ENCODE measurements around the gene NAALADL1.

Gene NAALADL1

DNA sequence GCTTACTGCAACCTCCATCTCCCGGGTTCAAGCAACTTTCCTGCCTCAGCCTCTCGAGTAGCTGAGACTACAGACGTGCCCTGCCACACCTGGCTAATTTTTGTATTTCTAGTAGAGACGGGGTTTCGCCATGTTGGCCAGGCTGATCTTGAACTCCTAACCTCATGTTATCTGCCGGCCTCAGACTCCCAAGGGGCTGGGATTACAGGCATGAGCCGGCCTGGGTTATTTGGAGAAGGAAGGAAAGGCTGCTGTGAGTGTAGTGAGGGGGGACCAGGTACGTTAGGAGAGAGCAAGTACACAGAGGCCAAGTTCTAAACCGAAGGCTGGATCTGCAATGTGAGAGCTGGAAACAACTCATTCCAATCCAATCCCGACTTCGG lies 62.0 kb downstream of the NAALADL1 start:
- TF ChIP-seq, protein P1, sequence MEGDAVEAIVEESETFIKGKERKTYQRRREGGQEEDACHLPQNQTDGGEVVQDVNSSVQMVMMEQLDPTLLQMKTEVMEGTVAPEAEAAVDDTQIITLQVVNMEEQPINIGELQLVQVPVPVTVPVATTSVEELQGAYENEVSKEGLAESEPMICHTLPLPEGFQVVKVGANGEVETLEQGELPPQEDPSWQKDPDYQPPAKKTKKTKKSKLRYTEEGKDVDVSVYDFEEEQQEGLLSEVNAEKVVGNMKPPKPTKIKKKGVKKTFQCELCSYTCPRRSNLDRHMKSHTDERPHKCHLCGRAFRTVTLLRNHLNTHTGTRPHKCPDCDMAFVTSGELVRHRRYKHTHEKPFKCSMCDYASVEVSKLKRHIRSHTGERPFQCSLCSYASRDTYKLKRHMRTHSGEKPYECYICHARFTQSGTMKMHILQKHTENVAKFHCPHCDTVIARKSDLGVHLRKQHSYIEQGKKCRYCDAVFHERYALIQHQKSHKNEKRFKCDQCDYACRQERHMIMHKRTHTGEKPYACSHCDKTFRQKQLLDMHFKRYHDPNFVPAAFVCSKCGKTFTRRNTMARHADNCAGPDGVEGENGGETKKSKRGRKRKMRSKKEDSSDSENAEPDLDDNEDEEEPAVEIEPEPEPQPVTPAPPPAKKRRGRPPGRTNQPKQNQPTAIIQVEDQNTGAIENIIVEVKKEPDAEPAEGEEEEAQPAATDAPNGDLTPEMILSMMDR (IDR thresholded peaks at IDR 0.05; ENCODE audit: borderline replicate concordance, insufficient read depth, low read depth, low read length), result no peak
- no peak overlapping the region for H3K4me3 ChIP-seq (ENCODE audit: low read depth, low read length)

All from GM12875 (cell line).